IgD-negative memory B cell (primary cell): Measurements from ENCODE around the gene FGF18. TPM values are rescaled to one million over a fixed set of nuclear protein-coding genes. Genes with fewer than 3 reads are reported as not detected.

Experiments used
- H3K27ac Mint-ChIP-seq, 3 donors: one replicate each; pipeline ENCODE4 v1.8.0; 2020 to 2022; ENCODE audit warnings: mild to moderate bottlenecking in 3 of 3, mixed read lengths in 3 of 3, moderate library complexity in 1 of 3
- H3K27me3 Mint-ChIP-seq: one replicate; pipeline ENCODE4 v1.8.0; 2021; ENCODE audit warnings: mixed read lengths
- H3K36me3 Mint-ChIP-seq: one replicate; pipeline ENCODE4 v1.8.0; 2020; ENCODE audit warnings: mild to moderate bottlenecking, mixed read lengths
- H3K4me1 Mint-ChIP-seq, 3 donors: one replicate each; pipeline ENCODE4 v1.8.0; 2020 to 2022; ENCODE audit warnings: mixed read lengths in 3 of 3, mild to moderate bottlenecking in 1 of 3
- H3K4me3 Mint-ChIP-seq, 4 donors: one replicate each; pipeline ENCODE4 v1.8.0; 2020 to 2022; ENCODE audit warnings: mild to moderate bottlenecking in 4 of 4, mixed read lengths in 4 of 4, moderate library complexity in 3 of 4
- H3K9me3 Mint-ChIP-seq, 3 donors: one replicate each; pipeline ENCODE4 v1.8.0; 2020 to 2021; ENCODE audit warnings: mixed read lengths in 3 of 3, mild to moderate bottlenecking in 1 of 3
- polyA plus RNA-seq: library from polyadenylated mRNA; unstranded; fragments of 300-500 nt; fragmentation: Illumina TruSeq; gene quantifications from one replicate; pipeline ENCODE4 v1.2.3, GENCODE V29; 2021

FGF18 gene
- polyA plus RNA-seq, 1 donor from 2014 or later, result not detected

DNA sequence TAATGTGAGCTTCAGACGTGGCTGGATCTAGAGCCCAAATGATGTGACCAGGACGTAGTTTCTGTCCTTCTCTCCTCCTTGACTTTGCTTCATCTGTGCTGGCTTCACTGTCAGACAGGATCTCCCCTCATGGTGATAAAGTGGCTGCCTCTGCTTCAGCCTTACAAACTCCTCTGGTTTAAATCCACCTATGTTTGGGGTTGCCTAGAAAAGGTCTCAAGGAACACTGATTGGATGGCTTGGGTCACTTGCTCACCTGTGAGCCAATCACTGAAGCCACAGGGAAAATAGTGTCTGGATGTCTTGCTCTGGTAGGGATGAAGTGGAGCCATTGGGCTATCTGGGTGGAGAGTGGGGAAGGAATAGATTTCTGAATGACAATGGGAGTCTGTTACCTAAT is 36.1 kb downstream of the FGF18 start:
- H3K27ac Mint-ChIP-seq, result no peak overlapping the region
- H3K9me3 Mint-ChIP-seq, result peaks cover 0 to 3% (median 0%) of the 10 kb centered on the region in 3 donors
- H3K27me3 Mint-ChIP-seq, result peaks cover 32% of the 10 kb centered on the region
- no peaks in the 10 kb centered on the region for H3K36me3 Mint-ChIP-seq
- no peak overlapping the region for H3K4me3 Mint-ChIP-seq
- H3K4me1 Mint-ChIP-seq, result no peaks in the 10 kb centered on the region

- no peaks in the 10 kb centered on the region for H3K4me1 Mint-ChIP-seq
- H3K27me3 Mint-ChIP-seq, result peaks cover 23% of the 10 kb centered on the region
- H3K36me3 Mint-ChIP-seq, result no peaks in the 10 kb centered on the region
- no peak overlapping the region for H3K4me3 Mint-ChIP-seq
- H3K27ac Mint-ChIP-seq, result no peak overlapping the region
- peaks cover 0 to 3% (median 0%) of the 10 kb centered on the region in 3 donors for H3K9me3 Mint-ChIP-seq
Observed at GRCh38 chr5:171457208-171457981, 37.9 kb downstream of the FGF18 start.

DNA sequence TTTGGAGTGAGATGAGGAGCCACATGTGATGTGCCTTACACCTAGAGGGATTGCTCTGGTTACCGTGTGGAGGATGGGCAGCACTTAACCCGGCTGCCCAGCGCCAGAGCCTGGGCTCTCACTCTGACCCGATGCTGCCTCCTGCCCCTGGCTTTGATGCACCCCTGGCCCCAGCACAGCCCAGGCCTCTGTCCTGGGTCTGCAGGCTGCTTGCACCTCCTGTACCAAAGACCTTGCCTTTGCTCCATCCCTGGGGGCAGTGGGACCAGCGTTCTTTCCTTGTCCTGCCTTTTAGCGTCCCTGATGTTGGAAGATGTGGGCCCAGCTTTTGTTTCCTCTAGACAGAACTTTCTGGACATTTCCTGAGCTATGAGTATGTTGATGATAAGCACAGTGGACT is 40.4 kb downstream of the FGF18 start:
- no peaks in the 10 kb centered on the region for H3K4me1 Mint-ChIP-seq
- H3K36me3 Mint-ChIP-seq, result no peaks in the 10 kb centered on the region
- H3K27ac Mint-ChIP-seq, result no peak overlapping the region
- H3K9me3 Mint-ChIP-seq, result peaks cover 0 to 3% (median 0%) of the 10 kb centered on the region in 3 donors
- peaks cover 11% of the 10 kb centered on the region for H3K27me3 Mint-ChIP-seq
- no peak overlapping the region for H3K4me3 Mint-ChIP-seq

DNA sequence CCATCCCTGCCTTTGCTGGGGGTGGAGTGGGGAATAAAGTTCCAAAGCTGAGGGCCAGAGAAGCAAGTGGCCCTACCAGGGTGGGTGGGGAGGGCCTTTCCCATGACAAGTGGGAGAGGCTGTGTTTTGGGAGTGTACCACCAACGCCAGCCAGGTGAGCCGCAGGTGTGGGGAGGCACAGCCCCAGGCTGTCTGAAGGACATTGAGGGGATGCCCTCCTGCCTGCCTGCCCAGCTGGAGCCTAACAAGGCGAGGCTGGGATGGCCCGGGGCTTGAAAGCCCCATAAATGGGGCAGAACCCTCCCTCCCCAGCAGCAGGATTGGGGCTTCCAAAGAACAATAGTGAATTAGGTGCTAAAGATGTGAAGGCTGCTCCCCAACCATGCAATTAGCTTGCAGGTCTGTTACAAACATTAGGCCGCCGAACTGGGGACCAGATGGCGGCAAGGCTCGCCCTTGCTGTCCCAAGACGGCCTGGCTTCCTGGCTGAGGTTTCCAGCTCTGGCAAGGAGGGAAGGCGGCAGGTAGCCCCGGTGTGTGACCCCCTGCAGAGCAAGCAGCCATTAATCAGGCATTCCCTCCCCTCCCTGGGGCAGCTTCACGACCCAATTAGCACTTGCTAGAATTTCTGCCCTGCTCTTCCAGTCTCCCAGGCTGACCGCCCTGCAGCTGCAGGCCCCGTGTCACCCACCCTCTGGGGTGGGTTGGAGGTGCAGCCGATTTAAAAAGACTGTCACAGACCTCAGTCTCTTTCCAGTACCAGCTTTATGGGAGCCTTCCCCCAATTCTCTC is 42.9 kb downstream of the FGF18 start:
- Mint-ChIP-seq H3K27me3 (peaks cover 12% of the 10 kb centered on the region), H3K36me3 (no peaks in the 10 kb centered on the region), H3K27ac (no peak overlapping the region)

DNA sequence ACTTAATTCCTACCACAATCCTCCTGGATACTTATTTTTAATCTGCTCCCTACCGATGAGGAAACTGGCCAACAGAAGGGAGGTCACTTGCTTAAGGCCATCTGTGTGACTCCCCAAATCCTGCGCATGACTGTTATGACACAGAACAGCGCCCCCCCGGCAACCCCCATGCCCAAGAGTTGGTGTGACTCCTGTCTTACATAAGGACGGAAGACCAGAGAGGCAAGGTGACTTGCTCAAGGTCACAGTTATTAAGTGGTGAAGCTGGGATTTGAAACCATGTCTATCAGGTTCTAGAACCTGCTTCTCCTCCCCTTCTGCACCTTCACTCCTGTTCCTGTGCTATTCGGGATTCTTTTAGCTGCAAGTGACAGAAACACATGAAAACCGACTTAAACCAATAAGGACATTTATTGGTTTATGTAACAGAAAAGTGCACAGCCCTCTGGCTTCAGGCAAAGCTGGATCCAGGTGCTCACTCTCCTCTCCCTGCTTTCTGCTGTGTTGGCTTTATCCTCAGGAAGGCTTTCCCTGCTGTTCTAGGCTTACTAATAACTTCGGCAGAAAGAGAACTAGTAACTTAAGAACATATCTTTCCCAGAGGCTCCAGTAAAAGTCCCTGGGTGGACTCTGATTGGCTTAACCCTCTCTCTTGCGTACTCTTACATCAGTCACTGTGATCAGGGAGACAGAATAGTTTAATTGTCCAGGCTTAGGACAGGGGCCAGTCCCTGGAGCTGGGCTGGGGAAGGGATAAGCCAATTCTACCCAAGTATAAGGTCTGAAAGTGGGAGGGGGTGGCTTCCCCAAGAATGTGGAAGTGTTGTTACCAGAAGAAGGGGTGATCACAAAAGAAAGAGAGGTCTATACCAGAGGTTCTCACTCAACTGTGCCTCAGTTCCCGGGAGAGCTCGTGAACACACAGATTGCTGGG is 43.7 kb downstream of the FGF18 start:
- Mint-ChIP-seq H3K36me3 (no peaks in the 10 kb centered on the region), H3K4me3 (no peak overlapping the region), H3K9me3 (no peaks in the 10 kb centered on the region), H3K4me1 (peaks cover 0 to 2% (median 0%) of the 10 kb centered on the region in 3 donors), H3K27me3 (peaks cover 12% of the 10 kb centered on the region), H3K27ac (no peak overlapping the region)

More for the DNA sequence above, 42.9 kb downstream of the FGF18 start:
- Mint-ChIP-seq H3K4me3 (no peak overlapping the region), H3K9me3 (no peaks in the 10 kb centered on the region), H3K4me1 (peaks cover 0 to 2% (median 0%) of the 10 kb centered on the region in 3 donors)

DNA sequence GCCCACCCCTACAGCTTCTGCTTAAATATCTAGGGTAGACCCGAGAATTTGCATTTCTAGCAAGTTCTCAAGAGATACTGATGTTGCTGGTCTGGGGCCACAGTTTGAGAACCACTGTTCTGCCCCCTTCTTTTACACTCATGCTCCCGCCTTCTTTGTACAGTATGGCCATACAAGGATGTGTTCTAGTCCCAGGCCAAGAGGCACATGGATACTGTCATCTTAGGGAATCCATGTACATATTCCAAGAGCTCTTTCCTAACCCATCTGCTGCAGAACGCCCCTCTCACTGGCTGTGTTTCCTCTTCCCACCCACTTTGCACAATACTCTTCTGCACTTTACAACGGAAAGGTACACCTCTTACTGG is 44.4 kb downstream of the FGF18 start:
- no peak overlapping the region for H3K4me3 Mint-ChIP-seq
- H3K27me3 Mint-ChIP-seq, result peaks cover 12% of the 10 kb centered on the region
- peaks cover 0 to 2% (median 0%) of the 10 kb centered on the region in 3 donors for H3K4me1 Mint-ChIP-seq
- no peaks in the 10 kb centered on the region for H3K36me3 Mint-ChIP-seq
- H3K27ac Mint-ChIP-seq, result no peak overlapping the region
- no peaks in the 10 kb centered on the region for H3K9me3 Mint-ChIP-seq

- no peaks in the 10 kb centered on the region for H3K9me3 Mint-ChIP-seq
- peaks cover 0 to 2% (median 0%) of the 10 kb centered on the region in 3 donors for H3K4me1 Mint-ChIP-seq
- H3K36me3 Mint-ChIP-seq, result no peaks in the 10 kb centered on the region
- H3K27ac Mint-ChIP-seq, result no peak overlapping the region
- H3K27me3 Mint-ChIP-seq, result peaks cover 10% of the 10 kb centered on the region
- H3K4me3 Mint-ChIP-seq, result no peak overlapping the region
Observed at GRCh38 chr5:171464829-171465228, 45.4 kb downstream of the FGF18 start.

- Mint-ChIP-seq H3K9me3 (no peaks in the 10 kb centered on the region), H3K36me3 (no peaks in the 10 kb centered on the region), H3K4me1 (peaks cover 0 to 2% (median 0%) of the 10 kb centered on the region in 3 donors), H3K27ac (no peak overlapping the region), H3K4me3 (no peak overlapping the region), H3K27me3 (peaks cover 11% of the 10 kb centered on the region)
Observed at GRCh38 chr5:171467107-171467506, 47.7 kb downstream of the FGF18 start.

- peaks cover 3% of the 10 kb centered on the region for H3K36me3 Mint-ChIP-seq
- no peak overlapping the region for H3K27ac Mint-ChIP-seq
- peaks cover 6% of the 10 kb centered on the region for H3K27me3 Mint-ChIP-seq
- H3K9me3 Mint-ChIP-seq, result peaks cover 0 to 2% (median 0%) of the 10 kb centered on the region in 3 donors
- H3K4me1 Mint-ChIP-seq, result peaks cover 0 to 2% (median 0%) of the 10 kb centered on the region in 3 donors
- H3K4me3 Mint-ChIP-seq, result no peak overlapping the region
Observed at GRCh38 chr5:171469326-171469725, 49.9 kb downstream of the FGF18 start.

GRCh38 chr5:171470420-171470819 is 51.0 kb downstream of the FGF18 start:
- peaks cover 0 to 4% (median 0%) of the 10 kb centered on the region in 3 donors for H3K9me3 Mint-ChIP-seq
- H3K27ac Mint-ChIP-seq, result no peak overlapping the region
- H3K36me3 Mint-ChIP-seq, result peaks cover 4% of the 10 kb centered on the region
- H3K4me3 Mint-ChIP-seq, result no peak overlapping the region
- peaks cover 6% of the 10 kb centered on the region for H3K27me3 Mint-ChIP-seq
- H3K4me1 Mint-ChIP-seq, result peaks cover 0 to 2% (median 0%) of the 10 kb centered on the region in 3 donors

GRCh38 chr5:171474230-171474813 is 54.9 kb downstream of the FGF18 start:
- no peak overlapping the region for H3K4me3 Mint-ChIP-seq
- H3K27me3 Mint-ChIP-seq, result peaks cover 2% of the 10 kb centered on the region
- H3K36me3 Mint-ChIP-seq, result peaks cover 5% of the 10 kb centered on the region
- peaks cover 0 to 6% (median 0%) of the 10 kb centered on the region in 3 donors for H3K9me3 Mint-ChIP-seq
- no peak overlapping the region for H3K27ac Mint-ChIP-seq
- no peaks in the 10 kb centered on the region for H3K4me1 Mint-ChIP-seq

- H3K27me3 Mint-ChIP-seq, result no peaks in the 10 kb centered on the region
- no peak overlapping the region for H3K4me3 Mint-ChIP-seq
- H3K27ac Mint-ChIP-seq, result no peak overlapping the region
- peaks cover 0 to 6% (median 0%) of the 10 kb centered on the region in 3 donors for H3K9me3 Mint-ChIP-seq
- peaks cover 0 to 2% (median 0%) of the 10 kb centered on the region in 3 donors for H3K4me1 Mint-ChIP-seq
- peaks cover 5% of the 10 kb centered on the region for H3K36me3 Mint-ChIP-seq
Observed at GRCh38 chr5:171475596-171475995, 56.1 kb downstream of the FGF18 start.

- no peak overlapping the region for H3K4me3 Mint-ChIP-seq
- H3K4me1 Mint-ChIP-seq, result peaks cover 0 to 2% (median 0%) of the 10 kb centered on the region in 3 donors
- H3K9me3 Mint-ChIP-seq, result peaks cover 0 to 6% (median 0%) of the 10 kb centered on the region in 3 donors
- H3K27me3 Mint-ChIP-seq, result peaks cover 4% of the 10 kb centered on the region
- H3K36me3 Mint-ChIP-seq, result peaks cover 5% of the 10 kb centered on the region
- no peak overlapping the region for H3K27ac Mint-ChIP-seq
Observed at GRCh38 chr5:171476701-171477100, 57.3 kb downstream of the FGF18 start.

- H3K4me3 Mint-ChIP-seq, result no peak overlapping the region
- peaks cover 5% of the 10 kb centered on the region for H3K36me3 Mint-ChIP-seq
- peaks cover 0 to 2% (median 0%) of the 10 kb centered on the region in 3 donors for H3K4me1 Mint-ChIP-seq
- H3K9me3 Mint-ChIP-seq, result peaks cover 0 to 6% (median 0%) of the 10 kb centered on the region in 3 donors
- H3K27ac Mint-ChIP-seq, result no peak overlapping the region
- H3K27me3 Mint-ChIP-seq, result peaks cover 6% of the 10 kb centered on the region
Observed at GRCh38 chr5:171477101-171477500, 57.7 kb downstream of the FGF18 start.
